NB4 (cell line): ENCODE measurements around the gene CDC42EP5.

ENCODE experiments used
- CTCF ChIP-seq: IDR thresholded peaks from one replicate; pipeline ENCODE4 v1.5.1; 2012; ENCODE audit warnings: low read depth, low read length
- POLR2A ChIP-seq: IDR thresholded peaks from 2 replicates; pipeline ENCODE4 v1.6.1; 2011; ENCODE audit warnings: mild to moderate bottlenecking; ENCODE audit not compliant: insufficient read length; ENCODE audit errors: extremely low read depth

DNA sequence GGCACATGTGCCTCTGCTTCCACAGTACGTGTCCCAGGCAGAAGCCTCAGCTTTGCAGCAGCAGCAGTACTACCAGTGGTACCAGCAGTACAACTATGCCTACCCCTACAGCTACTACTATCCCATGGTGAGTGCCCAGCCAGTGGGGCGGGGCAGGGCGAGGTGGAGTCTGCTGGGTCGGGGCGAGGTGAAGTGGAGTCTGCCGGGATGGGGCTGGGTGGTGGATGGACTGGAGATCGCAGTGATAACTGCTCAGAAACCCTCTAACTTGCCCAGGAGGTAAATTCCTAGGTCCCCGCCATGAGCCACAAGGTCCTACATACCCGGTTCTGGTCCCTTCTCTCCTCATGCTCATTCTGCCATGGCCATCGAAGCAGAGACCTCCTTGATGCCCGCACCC is 20.5 kb downstream of the CDC42EP5 start:
- TF ChIP-seq CTCF (no peak), POLR2A (no peak)
